K562 (cell line): ENCODE measurements around the gene TLE6. TPM values are rescaled to one million over a fixed set of nuclear protein-coding genes. Genes with fewer than 3 reads are reported as not detected.

Experiments used
- polyA plus RNA-seq, 8 experiments: library from polyadenylated mRNA; depleted of rRNA in 4 of 8; stranded (reverse) in 5 of 8; unstranded in 3 of 8; fragments of >200 nt; fragmentation: Nextera tagmentation in 2 of 8; fragmentation: Illumina TruSeq in 1 of 8; extraction: Ambion mirVana in 2 of 8; extraction: Trizol in 1 of 8; gene quantifications; 2 replicates each; pipeline versions ENCODE4 v1.2.1 to v1.2.3, GENCODE V29; 2011 to 2014; ENCODE audit warnings: inconsistent platforms in 1 of 8, missing spikeins in 1 of 8
- total RNA-seq, 7 experiments: library from RNA; depleted of rRNA in 6 of 7; stranded (reverse); fragments of >200 nt in 6 of 7; fragmentation: Illumina TruSeq in 2 of 7; extraction: Trizol in 2 of 7; gene quantifications; 2 replicates each; pipeline versions ENCODE4 v1.2.1 to v1.2.3, GENCODE V29; 2011 to 2021; ENCODE audit warnings: low replicate concordance in 1 of 7

TLE6 gene
- total and polyA plus RNA-seq, 9 of the 15 experiments (the other 6 are each of a cell fraction or from before 2014, with no cell fraction given) = 1.1 to 6.1 (median 2.5) TPM

Other genes starting within 250 kb of the TLE6 start
Only the 7 nearest of the 15 such genes appear.
- 2.0 TPM in 2 replicates for gene ZNF555, start 136.1 kb upstream of the TLE6 start, total RNA-seq (2014; rRNA removed)
- 6.0 and 6.8 TPM in 2 replicates for gene ZNF555, start 136.1 kb upstream of the TLE6 start, total RNA-seq (2014; rRNA removed; fragmentation: Illumina TruSeq; extraction: Trizol)
- gene ZNF555, start 136.1 kb upstream of the TLE6 start, total RNA-seq (2015; rRNA removed; fragmentation: Illumina TruSeq; extraction: Trizol) = 3.2 and 3.6 TPM in 2 replicates
- 4.0 and 5.4 TPM in 2 replicates for gene ZNF555, start 136.1 kb upstream of the TLE6 start, total RNA-seq (2021)
- gene ZNF555, start 136.1 kb upstream of the TLE6 start, polyA plus RNA-seq (2011; rRNA removed) = 6.7 and 7.5 TPM in 2 replicates
- gene ZNF555, start 136.1 kb upstream of the TLE6 start, polyA plus RNA-seq (2014; fragmentation: Illumina TruSeq; extraction: Trizol) = 4.6 and 5.4 TPM in 2 replicates
- gene ZNF555, start 136.1 kb upstream of the TLE6 start, polyA plus RNA-seq (2014; fragmentation: Nextera tagmentation; extraction: Ambion mirVana) = 1 to 10 TPM; 4.4 to 6.1 TPM
- gene ZNF555, start 136.1 kb upstream of the TLE6 start, polyA plus RNA-seq (2014; rRNA removed) = 3.0 and 3.4 TPM in 2 replicates
- 0.12 and 0.36 TPM in 2 replicates for gene ZNF556, start 110.2 kb upstream of the TLE6 start, total RNA-seq (2014; rRNA removed)
- gene ZNF556, start 110.2 kb upstream of the TLE6 start, total RNA-seq (2014; rRNA removed; fragmentation: Illumina TruSeq; extraction: Trizol) = 0.03 and 0.33 TPM in 2 replicates
- 0.11 TPM in 1 of 2 replicates, not detected in the other for gene ZNF556, start 110.2 kb upstream of the TLE6 start, total RNA-seq (2015; rRNA removed; fragmentation: Illumina TruSeq; extraction: Trizol)
- gene ZNF556, start 110.2 kb upstream of the TLE6 start, total RNA-seq (2021) = 0.11 TPM in 1 of 2 replicates, not detected in the other
- gene ZNF556, start 110.2 kb upstream of the TLE6 start, polyA plus RNA-seq (2011; rRNA removed) = not detected in 2 replicates
- gene ZNF556, start 110.2 kb upstream of the TLE6 start, polyA plus RNA-seq (2014; fragmentation: Illumina TruSeq; extraction: Trizol) = 0.01 and 0.06 TPM in 2 replicates
- gene ZNF556, start 110.2 kb upstream of the TLE6 start, polyA plus RNA-seq (2014; fragmentation: Nextera tagmentation; extraction: Ambion mirVana) = under 1 TPM; 0.01 to 0.10 TPM
- gene ZNF556, start 110.2 kb upstream of the TLE6 start, polyA plus RNA-seq (2014; rRNA removed) = 0.08 and 0.09 TPM in 2 replicates
- gene ZNF57, start 76.6 kb upstream of the TLE6 start, total RNA-seq (2014; rRNA removed) = 7.3 and 8.5 TPM in 2 replicates
- gene ZNF57, start 76.6 kb upstream of the TLE6 start, total RNA-seq (2014; rRNA removed; fragmentation: Illumina TruSeq; extraction: Trizol) = 13.4 and 13.5 TPM in 2 replicates
- 10.8 and 11.5 TPM in 2 replicates for gene ZNF57, start 76.6 kb upstream of the TLE6 start, total RNA-seq (2015; rRNA removed; fragmentation: Illumina TruSeq; extraction: Trizol)
- gene ZNF57, start 76.6 kb upstream of the TLE6 start, total RNA-seq (2021) = 7.7 and 7.8 TPM in 2 replicates
- gene ZNF57, start 76.6 kb upstream of the TLE6 start, polyA plus RNA-seq (2011; rRNA removed) = 10.8 and 12.8 TPM in 2 replicates
- gene ZNF57, start 76.6 kb upstream of the TLE6 start, polyA plus RNA-seq (2014; fragmentation: Illumina TruSeq; extraction: Trizol) = 9.6 and 11.9 TPM in 2 replicates
- 1 to 10 TPM; 3.9 to 6.2 TPM for gene ZNF57, start 76.6 kb upstream of the TLE6 start, polyA plus RNA-seq (2014; fragmentation: Nextera tagmentation; extraction: Ambion mirVana)
- 7.0 and 7.7 TPM in 2 replicates for gene ZNF57, start 76.6 kb upstream of the TLE6 start, polyA plus RNA-seq (2014; rRNA removed)
- 6.5 and 8.6 TPM in 2 replicates for gene ZNF77, start 32.6 kb upstream of the TLE6 start, total RNA-seq (2014; rRNA removed)
- gene ZNF77, start 32.6 kb upstream of the TLE6 start, total RNA-seq (2014; rRNA removed; fragmentation: Illumina TruSeq; extraction: Trizol) = 11.2 and 13.5 TPM in 2 replicates
- gene ZNF77, start 32.6 kb upstream of the TLE6 start, total RNA-seq (2015; rRNA removed; fragmentation: Illumina TruSeq; extraction: Trizol) = 10.2 and 11.2 TPM in 2 replicates
- gene ZNF77, start 32.6 kb upstream of the TLE6 start, total RNA-seq (2021) = 6.7 and 6.8 TPM in 2 replicates
- gene ZNF77, start 32.6 kb upstream of the TLE6 start, polyA plus RNA-seq (2011; rRNA removed) = 12.3 and 14.5 TPM in 2 replicates
- gene ZNF77, start 32.6 kb upstream of the TLE6 start, polyA plus RNA-seq (2014; fragmentation: Illumina TruSeq; extraction: Trizol) = 7.7 and 10.7 TPM in 2 replicates
- 1 to 10 TPM; 4.3 to 4.9 TPM for gene ZNF77, start 32.6 kb upstream of the TLE6 start, polyA plus RNA-seq (2014; fragmentation: Nextera tagmentation; extraction: Ambion mirVana)
- gene ZNF77, start 32.6 kb upstream of the TLE6 start, polyA plus RNA-seq (2014; rRNA removed) = 8.1 and 8.2 TPM in 2 replicates
- 5.5 and 6.4 TPM in 2 replicates for gene TLE2, start 51.7 kb downstream of the TLE6 start, total RNA-seq (2014; rRNA removed)
- 2.4 and 2.7 TPM in 2 replicates for gene TLE2, start 51.7 kb downstream of the TLE6 start, total RNA-seq (2014; rRNA removed; fragmentation: Illumina TruSeq; extraction: Trizol)
- gene TLE2, start 51.7 kb downstream of the TLE6 start, total RNA-seq (2015; rRNA removed; fragmentation: Illumina TruSeq; extraction: Trizol) = 4.4 and 4.5 TPM in 2 replicates
- 13.1 and 15.2 TPM in 2 replicates for gene TLE2, start 51.7 kb downstream of the TLE6 start, total RNA-seq (2021)
- gene TLE2, start 51.7 kb downstream of the TLE6 start, polyA plus RNA-seq (2011; rRNA removed) = 10.7 and 12.0 TPM in 2 replicates
- 6.2 and 8.8 TPM in 2 replicates for gene TLE2, start 51.7 kb downstream of the TLE6 start, polyA plus RNA-seq (2014; fragmentation: Illumina TruSeq; extraction: Trizol)
- under 1 TPM; 0.35 to 0.53 TPM for gene TLE2, start 51.7 kb downstream of the TLE6 start, polyA plus RNA-seq (2014; fragmentation: Nextera tagmentation; extraction: Ambion mirVana)
- 10.5 and 10.6 TPM in 2 replicates for gene TLE2, start 51.7 kb downstream of the TLE6 start, polyA plus RNA-seq (2014; rRNA removed)
- 264 and 355 TPM in 2 replicates for gene TLE5, start 84.9 kb downstream of the TLE6 start, total RNA-seq (2014; rRNA removed)
- 75.8 and 89.1 TPM in 2 replicates for gene TLE5, start 84.9 kb downstream of the TLE6 start, total RNA-seq (2014; rRNA removed; fragmentation: Illumina TruSeq; extraction: Trizol)
- gene TLE5, start 84.9 kb downstream of the TLE6 start, total RNA-seq (2015; rRNA removed; fragmentation: Illumina TruSeq; extraction: Trizol) = 172 and 178 TPM in 2 replicates
- gene TLE5, start 84.9 kb downstream of the TLE6 start, total RNA-seq (2021) = 347 and 360 TPM in 2 replicates
- gene TLE5, start 84.9 kb downstream of the TLE6 start, polyA plus RNA-seq (2011; rRNA removed) = 280 and 366 TPM in 2 replicates
- 235 and 381 TPM in 2 replicates for gene TLE5, start 84.9 kb downstream of the TLE6 start, polyA plus RNA-seq (2014; fragmentation: Illumina TruSeq; extraction: Trizol)
- 1 to 10 TPM; 2.0 to 6.2 TPM for gene TLE5, start 84.9 kb downstream of the TLE6 start, polyA plus RNA-seq (2014; fragmentation: Nextera tagmentation; extraction: Ambion mirVana)
- 316 and 334 TPM in 2 replicates for gene TLE5, start 84.9 kb downstream of the TLE6 start, polyA plus RNA-seq (2014; rRNA removed)
- gene GNA11, start 116.8 kb downstream of the TLE6 start, total RNA-seq (2014; rRNA removed) = 14.5 and 19.3 TPM in 2 replicates
- gene GNA11, start 116.8 kb downstream of the TLE6 start, total RNA-seq (2014; rRNA removed; fragmentation: Illumina TruSeq; extraction: Trizol) = 7.0 and 12.7 TPM in 2 replicates
- 13.4 and 16.5 TPM in 2 replicates for gene GNA11, start 116.8 kb downstream of the TLE6 start, total RNA-seq (2015; rRNA removed; fragmentation: Illumina TruSeq; extraction: Trizol)
- gene GNA11, start 116.8 kb downstream of the TLE6 start, total RNA-seq (2021) = 24.3 and 24.8 TPM in 2 replicates
- 3.6 and 9.7 TPM in 2 replicates for gene GNA11, start 116.8 kb downstream of the TLE6 start, polyA plus RNA-seq (2011; rRNA removed)
- gene GNA11, start 116.8 kb downstream of the TLE6 start, polyA plus RNA-seq (2014; fragmentation: Illumina TruSeq; extraction: Trizol) = 23.5 and 24.5 TPM in 2 replicates
- under 1 TPM; 0.18 to 0.21 TPM for gene GNA11, start 116.8 kb downstream of the TLE6 start, polyA plus RNA-seq (2014; fragmentation: Nextera tagmentation; extraction: Ambion mirVana)
- gene GNA11, start 116.8 kb downstream of the TLE6 start, polyA plus RNA-seq (2014; rRNA removed) = 16.6 and 18.2 TPM in 2 replicates